Measurements from ENCODE around the gene SELENOS. TPM values are rescaled to one million over a fixed set of nuclear protein-coding genes. Genes with fewer than 3 reads are reported as not detected.

SELENOS gene
- polyA plus RNA-seq, 2 of the 4 experiments (the other 2 are of a cell fraction), result 97.9 to 184 TPM

GRCh38 chr15:101244036-101244781 lies 33.1 kb downstream of the SELENOS start:
- Histone ChIP-seq H3K4me1 (no peaks in the 10 kb centered on the region), H3K4me3 (no peak overlapping the region), H3K9me3 (no peaks in the 10 kb centered on the region), H3K4me2 (no peak overlapping the region), H3K27ac (no peak overlapping the region)
- ATAC-seq (no peak), FAIRE-seq (no peak), DNase-seq (ENCODE audit: low read depth in 1 of 2, low spot score in 1 of 2) (no peak)
- POLR2A ChIA-PET, result interaction anchor here (1.0 kb wide), 1 partner anchor 24 kb away, joined by 3 read pairs; no protein-coding TSS in a partner anchor
- CTCF ChIA-PET, result interaction anchor here (0.6 to 6.3 kb wide), 8 partner anchors 10 to 228 kb away, joined by 3 to 58 read pairs (median 3); no protein-coding TSS in a partner anchor
- no peak for TF ChIP-seq RARB (CRISPR knock-in tag; IDR thresholded peaks at IDR 0.05)
- TF ChIP-seq JUN (IDR thresholded peaks at IDR 0.05), result no peak
- TF ChIP-seq HMGXB4 (CRISPR knock-in tag; IDR thresholded peaks at IDR 0.05; ENCODE audit: borderline replicate concordance), result no peak
- no peak for TF ChIP-seq KDM1A (IDR thresholded peaks at IDR 0.05; ENCODE audit: low read depth)
- no peak for TF ChIP-seq USF2 (IDR thresholded peaks at IDR 0.05)
- TF ChIP-seq POLR2AphosphoS2 (conservative IDR thresholded peaks at IDR 0.05; ENCODE audit: low read length), result no peak
- no peak for TF ChIP-seq MAX (IDR thresholded peaks at IDR 0.05)
- 91% methylated on average over 7 of the region's 7 CpGs for WGBS (ENCODE audit: missing lambda C conversion rate)

- CTCF ChIA-PET, result interaction anchor here (0.7 to 6.3 kb wide), 7 partner anchors 8 to 155 kb away, joined by 3 to 58 read pairs (median 4); partner anchors contain the start of gene CHSY1
- 94% methylated on average over 9 of the region's 9 CpGs for WGBS (ENCODE audit: missing lambda C conversion rate)
Observed at GRCh38 chr15:101243420-101243819, 33.9 kb downstream of the SELENOS start.

More at GRCh38 chr15:101243420-101243819, 33.9 kb downstream of the SELENOS start:
- Histone ChIP-seq H3K4me3 (no peak overlapping the region), H3K4me1 (no peaks in the 10 kb centered on the region), H3K4me2 (no peak overlapping the region), H3K9me3 (no peaks in the 10 kb centered on the region), H3K27ac (no peak overlapping the region)
- DNase-seq (ENCODE audit: low read depth in 1 of 2, low spot score in 1 of 2) (no peak), ATAC-seq (no peak), FAIRE-seq (no peak)
- TF ChIP-seq RAD21 (conservative IDR thresholded peaks at IDR 0.05 in 1 of 2, IDR thresholded peaks at IDR 0.05 in 1 of 2) (no peak), MAFK (IDR thresholded peaks at IDR 0.05; ENCODE audit: partially characterized antibody) (no peak), CHD2 (IDR thresholded peaks at IDR 0.05; ENCODE audit: low read length, partially characterized antibody) (no peak), SMC3 (IDR thresholded peaks at IDR 0.05) (no peak), FOSL2 (IDR thresholded peaks at IDR 0.05) (no peak), FOSL2 (CRISPR knock-in tag; IDR thresholded peaks at IDR 0.05) (no peak), HDAC2 (IDR thresholded peaks at IDR 0.05) (no peak), E2F6 (IDR thresholded peaks at IDR 0.05; ENCODE audit: borderline replicate concordance, low read depth) (no peak), RARB (CRISPR knock-in tag; IDR thresholded peaks at IDR 0.05) (no peak), HOXB13 (CRISPR knock-in tag; IDR thresholded peaks at IDR 0.05; ENCODE audit: low read depth) (no peak), BCL3 (IDR thresholded peaks at IDR 0.05) (no peak), POLR2AphosphoS2 (conservative IDR thresholded peaks at IDR 0.05; ENCODE audit: low read length) (no peak), FOXS1 (CRISPR knock-in tag; IDR thresholded peaks at IDR 0.05) (no peak), HOXB5 (CRISPR knock-in tag; IDR thresholded peaks at IDR 0.05) (no peak), EHF (CRISPR knock-in tag; IDR thresholded peaks at IDR 0.05) (no peak), ZNF302 (CRISPR knock-in tag; IDR thresholded peaks at IDR 0.05) (no peak), RCOR1 (IDR thresholded peaks at IDR 0.05; ENCODE audit: low read depth, low read length) (no peak), MYC (IDR thresholded peaks at IDR 0.05; ENCODE audit: borderline replicate concordance, low read length) (no peak), JUN (IDR thresholded peaks at IDR 0.05) (no peak)
- POLR2A ChIA-PET, result no interaction called here
